Measurements from ENCODE around the gene GIGYF2. TPM values are rescaled to one million over a fixed set of nuclear protein-coding genes. Genes with fewer than 3 reads are reported as not detected.

GIGYF2 gene
- total RNA-seq, 1 experiment from 2014 or later: 97.2 TPM

DNA sequence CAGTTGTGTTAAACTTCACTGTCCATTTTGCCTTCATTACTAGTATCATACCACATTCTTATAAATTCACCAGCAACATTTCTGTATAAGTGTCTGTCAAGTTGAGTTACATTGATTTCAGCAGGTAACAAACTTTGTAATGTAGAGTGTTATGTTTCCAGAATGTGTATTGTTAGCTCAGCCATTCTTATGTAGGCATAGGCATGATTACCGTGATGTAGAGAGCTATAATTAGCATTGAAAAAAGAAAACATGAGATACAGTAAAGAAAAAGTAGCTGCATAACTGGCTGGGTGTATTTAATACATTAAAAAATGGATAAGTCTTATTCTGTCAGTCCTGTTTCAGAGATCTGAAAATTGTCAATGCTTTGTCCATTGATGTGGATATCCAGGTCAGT, 70.7 kb downstream of the GIGYF2 start:
- Histone ChIP-seq H3K9me3 (replicated peaks) (no peaks in the 10 kb centered on the region), H3K4me1 (no peaks in the 10 kb centered on the region; the same call in 1 of the 2 replicates), H3K27ac (no peak overlapping the region), H3K36me3 (peaks cover 71% of the 10 kb centered on the region), H3K27me3 (no peaks in the 10 kb centered on the region), H3K4me3 (no peak overlapping the region)
- no peak for DNase-seq

DNA sequence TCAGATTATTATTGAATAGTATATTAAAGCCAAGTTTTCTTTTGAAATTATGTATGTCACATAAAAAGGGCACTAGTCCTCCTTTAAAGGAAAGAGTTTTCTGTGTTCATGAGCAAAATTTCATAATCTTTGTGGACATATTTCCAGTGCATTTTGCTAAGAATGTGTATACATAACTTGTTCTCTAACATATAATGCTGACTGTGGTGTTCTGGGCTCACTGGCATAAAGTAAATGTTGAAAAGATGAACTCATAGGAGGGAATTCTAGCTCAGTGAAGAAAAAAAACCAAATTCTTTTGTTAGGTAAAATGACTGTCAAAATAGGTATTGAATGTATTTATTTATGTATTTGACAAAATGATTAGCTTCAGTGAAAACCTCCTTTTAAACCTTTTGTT, 73.1 kb downstream of the GIGYF2 start:
- Histone ChIP-seq H3K4me3 (no peak overlapping the region), H3K27me3 (no peaks in the 10 kb centered on the region), H3K27ac (no peak overlapping the region), H3K4me1 (no peaks in the 10 kb centered on the region; the same call in 1 of the 2 replicates), H3K9me3 (replicated peaks) (no peaks in the 10 kb centered on the region), H3K36me3 (peaks cover 57% of the 10 kb centered on the region)
- DNase-seq: no peak

GRCh38 chr2:232771870-232772269, 74.7 kb downstream of the GIGYF2 start:
- H3K4me1 ChIP-seq: no peaks in the 10 kb centered on the region; the same call in 1 of the 2 replicates
- H3K9me3 ChIP-seq (replicated peaks): no peaks in the 10 kb centered on the region
- no peaks in the 10 kb centered on the region for H3K27me3 ChIP-seq
- H3K36me3 ChIP-seq: peaks cover 54% of the 10 kb centered on the region
- no peak overlapping the region for H3K27ac ChIP-seq
- DNase-seq: no peak
- no peak overlapping the region for H3K4me3 ChIP-seq

- Histone ChIP-seq H3K27ac (no peak overlapping the region), H3K4me1 (no peaks in the 10 kb centered on the region), H3K9me3 (replicated peaks) (no peaks in the 10 kb centered on the region), H3K36me3 (peaks cover 48% of the 10 kb centered on the region), H3K27me3 (no peaks in the 10 kb centered on the region), H3K4me3 (no peak overlapping the region)
- no peak for DNase-seq
Measured at GRCh38 chr2:232772531-232772930, 75.4 kb downstream of the GIGYF2 start.

- Histone ChIP-seq H3K27ac (no peak overlapping the region), H3K4me1 (no peaks in the 10 kb centered on the region), H3K9me3 (replicated peaks) (no peaks in the 10 kb centered on the region), H3K4me3 (no peak overlapping the region), H3K27me3 (no peaks in the 10 kb centered on the region), H3K36me3 (peaks cover 37% of the 10 kb centered on the region)
- DNase-seq: no peak
Measured at GRCh38 chr2:232773815-232774214, 76.7 kb downstream of the GIGYF2 start.

GRCh38 chr2:232776435-232776834, 79.3 kb downstream of the GIGYF2 start, which contains the start of gene KCNJ13:
Gene KCNJ13 (minus strand): TSS chr2:232776565. CDS start chr2:232771362, 5,203 bp downstream.
- Histone ChIP-seq H3K36me3 (peaks cover 24% of the 10 kb centered on the region), H3K27ac (no peak within 1 kb of the TSS), H3K4me1 (no peaks in the 10 kb centered on the region), H3K27me3 (no peaks in the 10 kb centered on the region), H3K9me3 (replicated peaks) (no peaks in the 10 kb centered on the region), H3K4me3 (no peak within 1 kb of the TSS)
- DNase-seq: no peak

GRCh38 chr2:232777276-232777675, 80.1 kb downstream of the GIGYF2 start:
- DNase-seq: no peak
- Histone ChIP-seq H3K4me1 (no peaks in the 10 kb centered on the region), H3K27me3 (no peaks in the 10 kb centered on the region), H3K36me3 (peaks cover 16% of the 10 kb centered on the region), H3K4me3 (no peak overlapping the region), H3K27ac (no peak overlapping the region), H3K9me3 (replicated peaks) (no peaks in the 10 kb centered on the region)

- no peaks in the 10 kb centered on the region for H3K27me3 ChIP-seq
- peaks cover 21% of the 10 kb centered on the region for H3K36me3 ChIP-seq
- peak in 1 of 2 experiments; percentile 11 for DNase-seq
- no peak overlapping the region for H3K27ac ChIP-seq
- H3K4me3 ChIP-seq: no peak overlapping the region
- no peaks in the 10 kb centered on the region for H3K4me1 ChIP-seq
- H3K9me3 ChIP-seq (replicated peaks): no peaks in the 10 kb centered on the region
Measured at GRCh38 chr2:232779465-232779864, 82.3 kb downstream of the GIGYF2 start.

GRCh38 chr2:232779934-232780333, 82.8 kb downstream of the GIGYF2 start:
- H3K4me1 ChIP-seq: no peaks in the 10 kb centered on the region
- peaks cover 21% of the 10 kb centered on the region for H3K36me3 ChIP-seq
- H3K9me3 ChIP-seq (replicated peaks): no peaks in the 10 kb centered on the region
- no peak overlapping the region for H3K4me3 ChIP-seq
- H3K27ac ChIP-seq: no peak overlapping the region
- DNase-seq: peak in 1 of 2 experiments; percentile 29
- no peaks in the 10 kb centered on the region for H3K27me3 ChIP-seq

GRCh38 chr2:232781765-232782164, 84.6 kb downstream of the GIGYF2 start:
- H3K4me1 ChIP-seq: no peaks in the 10 kb centered on the region
- H3K4me3 ChIP-seq: no peak overlapping the region
- H3K27ac ChIP-seq: no peak overlapping the region
- no peak for DNase-seq
- H3K9me3 ChIP-seq (replicated peaks): no peaks in the 10 kb centered on the region
- H3K36me3 ChIP-seq: peaks cover 19% of the 10 kb centered on the region
- H3K27me3 ChIP-seq: no peaks in the 10 kb centered on the region

- H3K4me3 ChIP-seq: no peak overlapping the region
- no peaks in the 10 kb centered on the region for H3K4me1 ChIP-seq
- H3K9me3 ChIP-seq (replicated peaks): no peaks in the 10 kb centered on the region
- H3K27ac ChIP-seq: no peak overlapping the region
- DNase-seq: no peak
- no peaks in the 10 kb centered on the region for H3K27me3 ChIP-seq
- peaks cover 30% of the 10 kb centered on the region for H3K36me3 ChIP-seq
Measured at GRCh38 chr2:232783278-232783677, 86.1 kb downstream of the GIGYF2 start.

- H3K27me3 ChIP-seq: no peaks in the 10 kb centered on the region
- H3K4me3 ChIP-seq: no peak overlapping the region
- H3K36me3 ChIP-seq: peaks cover 68% of the 10 kb centered on the region
- H3K9me3 ChIP-seq (replicated peaks): no peaks in the 10 kb centered on the region
- H3K4me1 ChIP-seq: no peaks in the 10 kb centered on the region
- DNase-seq: no peak
- H3K27ac ChIP-seq: no peak overlapping the region
Measured at GRCh38 chr2:232787806-232788205, 90.7 kb downstream of the GIGYF2 start.

DNA sequence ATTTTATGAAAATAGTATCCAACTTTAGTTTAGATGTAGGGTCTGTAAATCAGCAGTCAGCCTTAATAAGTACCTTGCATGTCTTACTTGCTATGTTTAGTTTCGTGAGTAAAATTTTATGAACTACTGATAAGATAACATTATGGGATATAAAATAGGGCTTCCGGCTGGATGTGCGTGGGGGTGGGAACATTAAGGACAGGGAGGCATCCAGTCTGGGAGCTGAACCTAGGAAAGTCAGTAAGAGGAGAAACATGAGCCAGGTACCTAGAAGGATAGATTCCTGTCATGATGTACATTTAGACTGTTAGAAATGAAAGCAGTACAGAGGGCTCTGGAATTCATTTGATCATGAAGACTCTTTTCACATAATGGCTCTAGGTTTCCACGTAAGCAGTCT, 92.0 kb downstream of the GIGYF2 start:
- Histone ChIP-seq H3K27me3 (no peaks in the 10 kb centered on the region), H3K4me3 (no peak overlapping the region), H3K9me3 (replicated peaks) (no peaks in the 10 kb centered on the region), H3K27ac (no peak overlapping the region), H3K4me1 (no peaks in the 10 kb centered on the region), H3K36me3 (peaks cover 72% of the 10 kb centered on the region)
- no peak for DNase-seq

DNA sequence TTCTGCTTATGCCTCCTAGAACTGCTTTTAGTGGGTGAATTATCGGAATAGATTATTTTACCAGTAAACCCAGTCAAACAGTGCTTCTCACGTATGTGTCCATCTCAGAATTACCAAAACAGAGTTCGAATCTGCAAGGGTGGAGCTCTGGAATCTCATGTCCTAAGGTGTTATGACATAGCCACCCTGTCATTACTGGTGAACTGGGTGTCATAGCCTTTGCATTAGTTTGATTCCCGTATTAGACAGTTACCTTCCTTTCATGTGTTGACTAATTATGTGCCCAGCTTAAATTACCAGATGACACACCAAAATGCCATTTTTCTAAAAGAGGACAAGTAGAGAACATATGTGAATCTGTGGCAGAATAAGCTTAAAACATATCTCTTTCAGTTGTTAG, 94.4 kb downstream of the GIGYF2 start:
- H3K4me1 ChIP-seq: no peaks in the 10 kb centered on the region
- DNase-seq: no peak
- no peaks in the 10 kb centered on the region for H3K27me3 ChIP-seq
- H3K9me3 ChIP-seq (replicated peaks): no peaks in the 10 kb centered on the region
- peaks cover 90% of the 10 kb centered on the region for H3K36me3 ChIP-seq
- no peak overlapping the region for H3K4me3 ChIP-seq
- H3K27ac ChIP-seq: no peak overlapping the region

DNA sequence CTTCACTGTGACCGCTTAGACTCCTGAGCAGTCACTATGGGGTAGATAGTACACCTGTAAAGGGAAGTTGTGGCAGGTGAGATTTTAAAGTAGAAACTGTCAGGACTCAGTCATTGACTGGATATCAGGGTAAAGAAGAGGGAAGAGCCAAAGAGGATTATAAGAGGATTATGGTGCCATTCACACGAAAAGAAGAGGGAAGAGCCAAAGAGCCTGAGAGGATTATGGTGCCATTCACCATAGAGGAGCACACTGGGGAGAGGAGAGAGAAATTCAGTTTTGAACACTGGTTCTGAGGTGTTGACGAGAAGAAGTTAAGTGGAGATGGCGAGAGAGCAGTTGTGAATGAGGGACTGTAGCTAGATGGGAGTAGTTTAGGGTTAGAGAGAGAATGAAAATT, 96.1 kb downstream of the GIGYF2 start:
- Histone ChIP-seq H3K36me3 (peaks cover 77% of the 10 kb centered on the region), H3K27ac (no peak overlapping the region), H3K9me3 (replicated peaks) (no peaks in the 10 kb centered on the region), H3K4me1 (no peaks in the 10 kb centered on the region), H3K27me3 (no peaks in the 10 kb centered on the region), H3K4me3 (no peak overlapping the region)
- DNase-seq: no peak

DNA sequence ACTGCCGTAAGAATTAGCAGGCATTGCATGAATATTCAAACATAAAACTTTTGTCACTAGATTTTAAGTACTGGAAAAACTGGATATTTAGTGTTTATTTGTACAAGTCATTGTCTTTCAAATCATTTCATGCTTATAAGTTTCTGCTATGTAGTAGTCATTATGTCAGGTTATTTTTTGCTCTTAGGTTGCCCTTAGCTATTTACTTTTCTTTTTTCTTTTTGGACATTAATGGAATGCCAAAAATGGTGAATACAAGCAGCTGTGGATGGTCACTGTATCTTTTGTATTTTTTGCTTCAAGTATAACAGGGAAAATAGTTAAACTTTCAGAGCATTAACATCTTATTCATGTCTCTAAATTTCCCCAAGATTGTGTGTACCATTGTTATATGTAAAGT, 97.8 kb downstream of the GIGYF2 start:
- no peaks in the 10 kb centered on the region for H3K27me3 ChIP-seq
- DNase-seq: no peak
- H3K36me3 ChIP-seq: peaks cover 76% of the 10 kb centered on the region
- no peak overlapping the region for H3K4me3 ChIP-seq
- H3K9me3 ChIP-seq (replicated peaks): no peaks in the 10 kb centered on the region
- no peak overlapping the region for H3K27ac ChIP-seq
- no peaks in the 10 kb centered on the region for H3K4me1 ChIP-seq
